GM10266 (cell line): ENCODE data around the gene FAM120A.

ENCODE experiments used
- DNase-seq: peaks from one replicate; pipeline ENCODE4 v3.0.0; 2012; ENCODE audit errors: extremely low spot score
- CTCF ChIP-seq: IDR thresholded peaks from 2 replicates; pipeline ENCODE4 v1.5.1; 2012; ENCODE audit warnings: mild to moderate bottlenecking, low read depth; ENCODE audit not compliant: control insufficient read depth, insufficient read depth; ENCODE audit errors: missing control alignments

The FAM120A gene

DNA sequence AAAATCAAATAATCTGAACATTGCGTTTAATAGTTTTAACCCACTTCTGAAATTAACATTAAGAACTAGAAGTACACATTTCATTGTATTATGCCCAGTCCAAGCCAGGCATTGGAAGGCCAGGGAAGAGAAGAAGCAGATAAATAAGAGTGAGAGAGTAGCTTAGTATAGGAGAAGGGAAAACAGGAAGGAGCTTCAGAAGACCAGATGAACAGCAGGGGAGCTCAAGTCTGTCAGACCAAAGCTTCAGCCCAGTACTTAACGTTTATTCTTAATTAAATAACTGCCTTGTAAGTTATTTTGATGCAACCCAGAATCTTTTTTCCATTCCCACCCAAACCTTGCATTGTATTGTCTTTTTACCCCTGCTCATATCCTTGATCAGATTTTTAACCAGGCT is 13.4 kb downstream of the FAM120A start:
- DNase-seq: no peak
- no peak for TF ChIP-seq CTCF

DNA sequence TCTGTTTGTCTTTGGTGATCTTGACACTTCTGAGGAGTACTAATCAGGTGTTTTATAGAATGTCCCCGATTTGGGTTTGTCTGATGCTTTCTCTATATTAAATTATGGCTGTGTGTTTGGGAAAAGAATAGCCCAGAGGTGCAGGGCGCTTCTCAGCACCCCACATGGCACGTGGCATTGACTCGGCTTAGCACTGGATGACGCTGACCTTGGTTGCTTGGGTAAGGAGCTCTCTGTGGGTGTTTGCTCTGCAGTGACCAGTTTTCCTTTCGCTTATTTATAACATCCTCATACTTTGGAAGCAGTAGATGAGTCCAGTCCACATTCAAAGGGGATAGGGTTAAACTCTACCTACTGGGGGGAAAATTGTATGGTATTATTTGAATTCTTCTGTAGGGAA is 14.4 kb downstream of the FAM120A start:
- no peak for TF ChIP-seq CTCF
- DNase-seq: no peak

DNA sequence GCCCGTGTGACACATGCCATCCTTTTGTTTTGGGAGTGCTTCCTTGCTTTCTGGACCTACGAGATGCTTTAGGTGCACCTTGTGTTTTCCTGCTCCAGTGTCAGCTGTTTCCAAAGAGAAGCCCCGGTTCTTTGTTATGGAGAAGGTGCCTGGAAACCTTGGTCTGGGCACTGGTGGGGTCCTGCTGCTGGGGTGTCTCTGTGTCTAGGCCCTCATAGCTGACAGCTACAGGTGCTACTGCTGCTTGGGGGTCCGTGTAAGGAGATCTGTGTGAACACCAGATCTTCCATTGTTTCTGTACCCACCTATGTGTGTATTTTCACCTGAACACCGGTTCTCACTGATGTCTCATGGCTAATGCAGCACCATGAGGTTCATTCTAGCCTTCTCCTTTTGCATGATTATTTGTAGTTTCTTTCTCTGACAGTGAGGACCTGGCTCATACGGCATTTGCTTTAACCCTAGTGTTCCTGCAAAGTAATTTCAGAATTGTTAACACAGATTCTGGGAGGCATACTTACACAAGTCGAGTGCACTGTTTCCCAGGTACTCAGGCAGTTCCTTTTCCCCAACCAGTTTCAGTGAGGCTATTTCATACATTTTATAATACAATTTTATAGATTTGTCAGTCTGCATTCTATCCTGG is 15.1 kb downstream of the FAM120A start:
- DNase-seq: no peak
- no peak for TF ChIP-seq CTCF

DNA sequence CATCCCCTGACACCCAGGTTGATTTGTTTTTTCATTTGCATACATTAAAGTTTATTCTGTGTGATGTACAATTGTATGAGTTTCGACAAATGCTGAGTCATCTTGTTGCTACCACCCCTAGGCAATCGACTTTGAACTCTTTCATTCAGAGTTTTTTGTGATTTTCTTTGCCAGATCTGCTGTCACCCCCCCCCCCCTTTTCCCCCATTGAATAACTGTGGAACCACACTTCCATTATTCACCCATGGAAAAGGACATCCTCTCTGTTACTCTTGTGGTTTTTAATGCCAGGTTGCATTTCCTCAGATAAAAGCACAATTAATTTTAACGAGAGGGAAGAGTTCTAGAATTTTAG is 15.6 kb downstream of the FAM120A start:
- no peak for DNase-seq
- no peak for TF ChIP-seq CTCF

DNA sequence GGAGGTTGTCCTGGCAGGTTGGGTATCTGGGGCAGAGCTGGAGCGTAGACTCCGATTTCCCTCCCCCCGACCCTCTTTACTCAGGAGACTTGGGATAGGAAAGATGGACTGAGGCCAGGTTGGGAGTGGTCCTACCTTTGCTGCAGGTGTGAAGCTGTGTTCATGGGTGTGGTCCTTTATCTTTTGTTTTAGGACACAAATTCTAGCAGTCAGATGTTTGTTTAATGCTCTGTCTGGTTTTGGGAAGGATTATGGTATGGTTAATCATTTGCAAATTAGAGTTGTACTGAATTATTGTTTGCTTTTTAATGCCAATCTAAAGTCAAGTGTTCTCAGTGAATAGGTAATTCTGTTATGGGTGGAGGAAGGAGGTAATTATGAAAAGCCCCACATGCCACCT is 16.0 kb downstream of the FAM120A start:
- DNase-seq: no peak
- TF ChIP-seq CTCF: no peak

DNA sequence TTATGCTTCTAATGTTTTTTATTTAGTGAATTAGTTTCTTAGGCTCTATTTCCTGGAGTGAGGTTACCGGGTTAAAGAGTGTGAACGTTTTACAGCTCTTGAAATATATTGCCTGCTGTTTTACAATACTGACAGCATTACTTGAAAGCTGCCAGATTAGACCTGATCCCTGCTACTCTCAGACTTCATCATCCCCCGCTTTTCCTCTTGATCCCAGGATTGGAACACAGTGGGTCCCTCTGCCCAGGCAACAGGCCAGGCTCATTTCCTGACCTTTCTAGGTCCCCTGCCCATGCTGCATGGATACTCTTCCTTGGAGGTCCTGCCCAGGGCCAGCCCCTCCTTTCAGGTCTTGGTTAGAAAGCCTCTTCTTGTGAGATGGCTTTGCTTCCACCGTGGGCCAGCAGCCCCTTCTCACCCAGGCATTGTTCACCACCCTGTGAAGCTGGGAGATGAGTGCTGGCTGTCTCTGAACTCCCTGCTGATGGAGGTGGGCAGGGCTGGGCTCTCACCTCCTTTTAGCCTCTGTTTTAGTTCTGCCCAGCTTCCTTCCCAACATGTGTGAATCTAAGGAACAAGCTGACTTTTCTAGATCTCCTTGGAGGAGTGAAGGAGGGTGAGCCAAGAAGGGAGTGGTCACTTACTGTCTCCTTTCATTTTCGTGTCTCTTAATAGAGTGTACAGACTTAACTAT is 17.4 kb downstream of the FAM120A start:
- no peak for DNase-seq

GRCh38 chr9:93470391-93470790 is 18.9 kb downstream of the FAM120A start:
- DNase-seq: no peak
- no peak for TF ChIP-seq CTCF

More for the DNA sequence above, 17.4 kb downstream of the FAM120A start:
- no peak for TF ChIP-seq CTCF
